Caco-2 (cell line): Measurements from ENCODE around the gene ZNF300. TPM values are rescaled to one million over a fixed set of nuclear protein-coding genes. Genes with fewer than 3 reads are reported as not detected.
"Not testable (repeated sequence)": the region's sequence is repeated elsewhere in the genome, so short reads cannot be mapped to it uniquely, and the experiment has no call there.

Source experiments
- BruUV-seq: library from RNA; stranded (reverse); fragments of 400-500 nt; replicated peaks from 2 replicates; lab custom pipeline; 2021; lab: Mats Ljungman, UMichigan
- CTCF ChIA-PET: fragments of 300-600 bp; sonication (Branson Sonifier 250); formaldehyde crosslinking; loops from one replicate; lab custom pipeline; 2022; ENCODE audit warnings: antibody characterized with exemption; lab: Charles Lee
- POLR2A ChIA-PET: fragments of 300-600 bp; sonication (Branson Sonifier 250); formaldehyde crosslinking; loops from one replicate; lab custom pipeline; 2022; ENCODE audit warnings: antibody characterized with exemption; lab: Charles Lee
- DNase-seq, 2 experiments: peaks; one replicate each; pipeline versions ENCODE4 v3.0.0 to v3.0.0-alpha.2; 2020 to 2022
- H3K27me3 ChIP-seq: replicated peaks from 2 replicates; pipeline ENCODE4 v1.6.0; 2011; ENCODE audit warnings: low read length; ENCODE audit not compliant: control insufficient read depth, insufficient read depth
- H3K36me3 ChIP-seq: 2 replicates; pipeline ENCODE4 v1.5.1; 2011; ENCODE audit warnings: low read length; ENCODE audit not compliant: control insufficient read depth, insufficient read depth
- H3K4me1 ChIP-seq: fragments of 250-450 bp; sonication (Bioruptor Pico); 2 replicates; pipeline ENCODE4 v1.5.1; 2020; ENCODE audit warnings: mild to moderate bottlenecking
- H3K4me3 ChIP-seq: 2 replicates; pipeline ENCODE4 v1.5.1; 2011; ENCODE audit warnings: low read depth, mild to moderate bottlenecking, control low read depth, low read length
- H3K9me3 ChIP-seq: fragments of 250-450 bp; sonication (Bioruptor Pico); 2 replicates; pipeline ENCODE4 v1.5.1; 2020; ENCODE audit warnings: mild to moderate bottlenecking, moderate library complexity
- H3K27ac Mint-ChIP-seq: one replicate; pipeline ENCODE4 v1.8.0; 2022; ENCODE audit warnings: mixed read lengths; ENCODE audit not compliant: unreplicated experiment
- H3K27me3 Mint-ChIP-seq: one replicate; pipeline ENCODE4 v1.8.0; 2022; ENCODE audit warnings: mixed read lengths; ENCODE audit not compliant: insufficient read depth, unreplicated experiment
- H3K36me3 Mint-ChIP-seq: one replicate; pipeline ENCODE4 v1.8.0; 2022; ENCODE audit warnings: mild to moderate bottlenecking, mixed read lengths; ENCODE audit not compliant: insufficient read depth, unreplicated experiment
- H3K4me1 Mint-ChIP-seq: one replicate; pipeline ENCODE4 v1.8.0; 2022; ENCODE audit warnings: low read depth, mixed read lengths; ENCODE audit not compliant: unreplicated experiment
- H3K4me3 Mint-ChIP-seq: one replicate; pipeline ENCODE4 v1.8.0; 2022; ENCODE audit warnings: mild to moderate bottlenecking, moderate library complexity, mixed read lengths; ENCODE audit not compliant: unreplicated experiment
- H3K9me3 Mint-ChIP-seq: one replicate; pipeline ENCODE4 v1.8.0; 2022; ENCODE audit warnings: mixed read lengths; ENCODE audit not compliant: unreplicated experiment
- intact Hi-C: fragments of 100-400 bp; cut with micrococcal nuclease; formaldehyde crosslinking; loops from one replicate; pipeline ENCODE4 v1.10.0; 2022; ENCODE audit not compliant: unreplicated experiment
- total RNA-seq: library from RNA; stranded (reverse); gene quantifications from 2 replicates; pipeline ENCODE4 v1.2.3, GENCODE V29; 2022
- TF ChIP-seq, protein P1 (sequence below), 2 experiments: fragments of 200-600 bp in 1 of 2; IDR thresholded peaks; 1 replicate in 1 of 2; 2 replicates in 1 of 2; pipeline versions ENCODE4 v1.5.1 to v1.8.0; 2011 to 2022; ENCODE audit warnings: antibody characterized with exemption in 1 of 2, control low read depth in 1 of 2, inconsistent platforms in 1 of 2, low read depth in 1 of 2, low read length in 1 of 2, mild to moderate bottlenecking in 1 of 2, moderate library complexity in 1 of 2; ENCODE audit not compliant: insufficient read depth in 1 of 2, severe bottlenecking in 1 of 2, unreplicated experiment in 1 of 2

Gene ZNF300
- total RNA-seq, 1 experiment from 2014 or later, result 2.2 TPM

DNA sequence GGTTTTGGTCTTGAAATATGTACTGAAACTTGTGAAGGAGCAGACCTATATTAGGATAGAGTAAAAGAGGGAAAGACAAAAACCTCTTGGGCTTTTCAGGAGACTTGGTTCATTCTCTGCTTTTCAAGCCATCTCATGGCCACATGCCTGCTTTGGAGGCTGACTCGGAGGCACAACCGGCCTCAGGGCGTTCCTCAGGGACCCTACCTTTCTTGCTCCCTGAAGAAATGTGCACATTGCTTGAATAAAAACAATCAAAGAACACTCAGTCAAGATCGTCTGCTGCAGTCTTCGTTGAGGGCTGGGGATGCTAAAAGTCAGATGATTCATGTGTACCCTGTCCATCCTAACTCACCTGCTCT is 57.5 kb downstream of the ZNF300 start:
- intact Hi-C loops, result loop anchor here (1.0 to 5.0 kb wide), 6 partner anchors 39 to 390 kb away; partner anchors contain the start of gene RBM22
- H3K27me3 ChIP-seq, result no peaks in the 10 kb centered on the region
- peaks cover 5% of the 10 kb centered on the region; the same call in 1 of the 2 replicates for H3K4me1 ChIP-seq
- H3K4me3 ChIP-seq, result no peak overlapping the region
- H3K9me3 ChIP-seq, result no peaks in the 10 kb centered on the region
- Mint-ChIP-seq H3K27me3 (peaks cover 4% of the 10 kb centered on the region), H3K4me3 (no peak overlapping the region), H3K27ac (no peak overlapping the region), H3K36me3 (no peaks in the 10 kb centered on the region), H3K4me1 (no peaks in the 10 kb centered on the region), H3K9me3 (peaks cover 9% of the 10 kb centered on the region)
- TF ChIP-seq, protein P1, sequence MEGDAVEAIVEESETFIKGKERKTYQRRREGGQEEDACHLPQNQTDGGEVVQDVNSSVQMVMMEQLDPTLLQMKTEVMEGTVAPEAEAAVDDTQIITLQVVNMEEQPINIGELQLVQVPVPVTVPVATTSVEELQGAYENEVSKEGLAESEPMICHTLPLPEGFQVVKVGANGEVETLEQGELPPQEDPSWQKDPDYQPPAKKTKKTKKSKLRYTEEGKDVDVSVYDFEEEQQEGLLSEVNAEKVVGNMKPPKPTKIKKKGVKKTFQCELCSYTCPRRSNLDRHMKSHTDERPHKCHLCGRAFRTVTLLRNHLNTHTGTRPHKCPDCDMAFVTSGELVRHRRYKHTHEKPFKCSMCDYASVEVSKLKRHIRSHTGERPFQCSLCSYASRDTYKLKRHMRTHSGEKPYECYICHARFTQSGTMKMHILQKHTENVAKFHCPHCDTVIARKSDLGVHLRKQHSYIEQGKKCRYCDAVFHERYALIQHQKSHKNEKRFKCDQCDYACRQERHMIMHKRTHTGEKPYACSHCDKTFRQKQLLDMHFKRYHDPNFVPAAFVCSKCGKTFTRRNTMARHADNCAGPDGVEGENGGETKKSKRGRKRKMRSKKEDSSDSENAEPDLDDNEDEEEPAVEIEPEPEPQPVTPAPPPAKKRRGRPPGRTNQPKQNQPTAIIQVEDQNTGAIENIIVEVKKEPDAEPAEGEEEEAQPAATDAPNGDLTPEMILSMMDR (IDR thresholded peaks at IDR 0.05; ENCODE audit: insufficient read depth in 1 of 2, low read depth in 1 of 2, low read length in 1 of 2, severe bottlenecking in 1 of 2, unreplicated experiment in 1 of 2), result no peak
- BruUV-seq, result no TSS peak
- CTCF ChIA-PET, result interaction anchor here (0.6 to 3.3 kb wide), 10 partner anchors 38 to 287 kb away, joined by 3 to 63 read pairs (median 6); partner anchors contain the start of genes DCTN4 and SMIM3
- POLR2A ChIA-PET, result no interaction called here
- DNase-seq, result no peak
- no peaks in the 10 kb centered on the region for H3K36me3 ChIP-seq

DNA sequence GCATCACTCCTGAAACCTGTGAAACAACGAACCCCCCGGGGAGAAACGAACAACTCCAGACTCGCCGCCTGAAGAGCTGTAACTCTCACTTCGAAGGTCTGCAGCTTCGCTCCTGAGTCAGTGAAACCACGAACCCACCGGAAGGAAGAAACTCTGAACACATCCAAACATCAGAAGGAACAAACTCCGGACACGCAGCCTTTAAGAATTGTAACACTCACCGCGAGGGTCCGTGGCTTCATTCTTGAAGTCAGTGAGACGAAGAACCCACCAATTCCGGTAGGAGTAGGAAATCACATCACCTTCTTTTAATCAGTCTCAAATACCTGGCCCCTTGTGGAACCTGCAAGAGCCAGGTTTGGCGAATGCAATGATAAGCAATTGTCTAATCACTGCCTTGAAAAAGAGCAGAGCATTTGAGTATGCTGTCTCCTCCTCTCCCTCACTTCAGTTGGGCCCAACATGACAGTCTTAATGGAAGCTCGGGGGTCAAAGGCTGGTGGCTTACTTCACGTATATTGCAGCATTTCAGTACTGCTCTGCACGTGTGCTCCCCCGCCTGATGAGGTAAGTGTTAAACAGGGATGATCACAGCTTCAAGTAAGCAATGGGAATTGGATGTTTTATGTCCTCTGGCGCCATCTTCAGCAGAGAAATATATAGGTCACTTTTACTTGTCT is 58.0 kb downstream of the ZNF300 start:
- ChIA-PET CTCF (interaction anchor here (0.6 to 3.3 kb wide), 12 partner anchors 37 to 450 kb away, joined by 3 to 63 read pairs (median 4); partner anchors contain the start of genes DCTN4 and SMIM3), POLR2A (no interaction called here)
- H3K4me1 ChIP-seq, result peaks cover 5% of the 10 kb centered on the region; the same call in 1 of the 2 replicates
- H3K4me3 ChIP-seq, result no peak overlapping the region
- no TSS peak for BruUV-seq
- no peaks in the 10 kb centered on the region for H3K36me3 Mint-ChIP-seq
- no peaks in the 10 kb centered on the region for H3K9me3 ChIP-seq
- no peaks in the 10 kb centered on the region for H3K27me3 Mint-ChIP-seq
- H3K36me3 ChIP-seq, result no peaks in the 10 kb centered on the region
- H3K4me1 Mint-ChIP-seq, result no peaks in the 10 kb centered on the region
- H3K27me3 ChIP-seq, result no peaks in the 10 kb centered on the region
- TF ChIP-seq, protein P1 (IDR thresholded peaks at IDR 0.05; ENCODE audit: insufficient read depth in 1 of 2, low read depth in 1 of 2, low read length in 1 of 2, severe bottlenecking in 1 of 2, unreplicated experiment in 1 of 2), result peak; percentile 65 to 74
- peaks cover 9% of the 10 kb centered on the region for H3K9me3 Mint-ChIP-seq
- no peak overlapping the region for H3K27ac Mint-ChIP-seq
- DNase-seq, result peak; percentile 78 to 79
- intact Hi-C loops, result loop anchor here (1.0 to 5.0 kb wide), 6 partner anchors 38 to 389 kb away; partner anchors contain the start of gene RBM22
- no peak overlapping the region for H3K4me3 Mint-ChIP-seq

DNA sequence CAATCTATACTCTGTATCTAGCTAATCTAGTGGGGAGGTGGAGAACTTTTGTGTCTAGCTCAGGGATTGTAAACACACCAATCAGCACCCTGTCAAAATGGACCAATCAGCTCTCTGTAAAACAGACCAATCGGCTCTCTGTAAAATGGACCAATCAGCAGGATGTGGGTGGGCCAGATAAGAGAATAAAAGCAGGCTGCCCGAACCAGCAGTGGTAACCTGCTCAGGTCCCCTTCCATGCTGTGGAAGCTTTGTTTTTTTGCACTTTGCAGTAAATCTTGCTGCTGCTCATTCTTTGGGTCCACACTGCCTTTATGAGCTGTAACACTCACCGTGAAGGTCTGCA is 58.5 kb downstream of the ZNF300 start, which contains the start of gene IRGM:
Gene IRGM, plus strand, starts transcription at position 214 of the 346 bp plus-strand sequence. CDS start 1,603 bp downstream, outside the sequence.
- H3K4me1 Mint-ChIP-seq, H3K27me3 ChIP-seq, DNase-seq, H3K9me3 ChIP-seq, H3K9me3 Mint-ChIP-seq, POLR2A ChIA-PET, H3K36me3 Mint-ChIP-seq, H3K4me1 ChIP-seq, H3K4me3 ChIP-seq, BruUV-seq, H3K27ac Mint-ChIP-seq, H3K27me3 Mint-ChIP-seq, H3K36me3 ChIP-seq, H3K4me3 Mint-ChIP-seq: not testable (repeated sequence)
- intact Hi-C loops, result loop anchor here (2.0 to 5.0 kb wide), 4 partner anchors 37 to 389 kb away; partner anchors contain the start of gene RBM22
- CTCF ChIA-PET, result interaction anchor here (1.1 to 3.3 kb wide), 7 partner anchors 37 to 286 kb away, joined by 3 to 63 read pairs (median 9); partner anchors contain the start of gene SMIM3

DNA sequence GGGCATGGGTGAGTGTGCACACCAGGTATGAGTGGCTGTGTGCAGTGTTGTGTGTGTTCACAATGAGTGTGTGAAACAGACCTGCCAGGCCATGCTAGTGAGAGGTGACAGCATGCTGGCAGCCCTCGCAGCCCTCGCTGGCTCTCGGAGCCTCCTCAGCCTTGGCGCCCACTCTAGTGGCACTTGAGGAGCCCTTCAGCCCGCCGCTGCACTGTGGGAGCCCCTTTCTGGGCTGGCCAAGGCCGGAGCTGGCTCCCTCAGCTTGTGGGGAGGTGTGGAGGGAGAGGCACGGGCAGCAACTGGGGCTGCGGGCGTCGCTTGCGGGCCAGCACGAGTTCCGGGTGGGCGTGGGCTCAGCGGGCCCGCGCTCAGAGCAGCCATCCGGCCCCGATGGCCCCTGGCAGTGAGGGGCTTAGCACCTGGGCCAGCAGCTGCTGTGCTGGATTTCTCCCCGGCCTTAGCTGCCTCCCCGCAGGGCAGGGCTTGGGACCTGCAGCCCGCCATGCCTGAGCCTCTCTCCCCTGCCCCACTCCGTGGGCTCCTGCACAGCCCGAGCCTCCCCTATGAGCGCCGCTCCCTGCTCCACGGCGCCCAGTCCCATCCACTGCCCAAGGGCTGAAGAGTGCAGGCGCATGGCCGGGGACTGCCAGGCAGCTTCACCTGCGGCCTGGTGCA is 59.5 kb downstream of the ZNF300 start:
- H3K4me1 Mint-ChIP-seq, H3K27ac Mint-ChIP-seq, BruUV-seq, H3K27me3 Mint-ChIP-seq, H3K36me3 Mint-ChIP-seq, H3K27me3 ChIP-seq, H3K36me3 ChIP-seq, DNase-seq, POLR2A ChIA-PET, H3K9me3 ChIP-seq, H3K4me3 ChIP-seq, H3K9me3 Mint-ChIP-seq, H3K4me1 ChIP-seq, H3K4me3 Mint-ChIP-seq: not testable (repeated sequence)
- CTCF ChIA-PET, result interaction anchor here (0.7 to 3.3 kb wide), 2 partner anchors 44 to 62 kb away, joined by 5 to 63 read pairs; no protein-coding TSS in a partner anchor
- intact Hi-C loops, result loop anchor here (5.0 kb wide), 1 partner anchor 388 kb away; no protein-coding TSS in a partner anchor
